Neural progenitor cell (in vitro differentiated cells): Measurements from ENCODE around the gene MMP14. TPM values are rescaled to one million over a fixed set of nuclear protein-coding genes. Genes with fewer than 3 reads are reported as not detected.
"Not testable (repeated sequence)": the region's sequence is repeated elsewhere in the genome, so short reads cannot be mapped to it uniquely, and the experiment has no call there.

Experiments used
- DNase-seq: peaks from one replicate; pipeline ENCODE4 v3.0.0-alpha.2; 2016; ENCODE audit warnings: low spot score
- H2AFZ ChIP-seq: fragments of 200-600 bp; sonication (generic); replicated peaks from 2 replicates; pipeline ENCODE4 v1.6.1; 2016; ENCODE audit warnings: antibody characterized with exemption
- H3F3A ChIP-seq: fragments of 200-600 bp; sonication (generic); 2 replicates; pipeline ENCODE4 v1.6.1; 2016; ENCODE audit warnings: antibody characterized with exemption, low read depth
- H3K27ac ChIP-seq: fragments of 200-600 bp; sonication (generic); 2 replicates; pipeline ENCODE4 v1.5.1; 2016; ENCODE audit warnings: mild to moderate bottlenecking
- H3K27me3 ChIP-seq: fragments of 200-600 bp; sonication (generic); 2 replicates; pipeline ENCODE4 v1.6.1; 2016; ENCODE audit warnings: mild to moderate bottlenecking, moderate library complexity
- H3K36me3 ChIP-seq: fragments of 200-600 bp; sonication (generic); 2 replicates; pipeline ENCODE4 v1.5.1; 2016
- H3K4me1 ChIP-seq: fragments of 200-600 bp; sonication (generic); 2 replicates; pipeline ENCODE4 v1.6.1; 2016; ENCODE audit warnings: mixed run types
- H3K4me2 ChIP-seq: fragments of 200-600 bp; sonication (generic); 2 replicates; pipeline ENCODE4 v1.6.1; 2016
- H3K4me3 ChIP-seq: fragments of 200-600 bp; sonication (generic); 2 replicates; pipeline ENCODE4 v1.5.1; 2016
- H3K79me2 ChIP-seq: fragments of 200-600 bp; sonication (generic); 2 replicates; pipeline ENCODE4 v1.6.1; 2016; ENCODE audit warnings: low read depth
- H3K9ac ChIP-seq: fragments of 200-600 bp; sonication (generic); 2 replicates; pipeline ENCODE4 v1.6.1; 2016
- H3K9me3 ChIP-seq: fragments of 200-600 bp; sonication (generic); 2 replicates; pipeline ENCODE4 v1.5.1; 2016; ENCODE audit warnings: low read depth
- H4K20me1 ChIP-seq: fragments of 200-600 bp; sonication (generic); 2 replicates; pipeline ENCODE4 v1.6.1; 2016; ENCODE audit warnings: low read depth
- H3K27ac Mint-ChIP-seq: 3 replicates; pipeline ENCODE4 v1.8.0; 2021; ENCODE audit warnings: mixed read lengths
- H3K27me3 Mint-ChIP-seq: 2 replicates; pipeline ENCODE4 v1.8.0; 2022; ENCODE audit warnings: low read depth, mild to moderate bottlenecking, inconsistent platforms, moderate library complexity, mixed read lengths; ENCODE audit not compliant: insufficient read depth
- H3K36me3 Mint-ChIP-seq: 3 replicates; pipeline ENCODE4 v1.8.0; 2021; ENCODE audit warnings: mixed read lengths
- H3K4me1 Mint-ChIP-seq: 3 replicates; pipeline ENCODE4 v1.8.0; 2021; ENCODE audit warnings: mixed read lengths
- H3K4me3 Mint-ChIP-seq: 3 replicates; pipeline ENCODE4 v1.8.0; 2021; ENCODE audit warnings: mild to moderate bottlenecking, moderate library complexity, mixed read lengths
- H3K9me3 Mint-ChIP-seq: 3 replicates; pipeline ENCODE4 v1.8.0; 2020; ENCODE audit warnings: mixed read lengths
- EZH2 ChIP-seq: fragments of 200-600 bp; sonication (generic); IDR thresholded peaks from 2 replicates; pipeline ENCODE4 v1.6.1; 2017; ENCODE audit warnings: antibody characterized with exemption, mild to moderate bottlenecking, moderate library complexity
- EZH2phosphoT487 ChIP-seq: fragments of 200-600 bp; sonication (generic); IDR thresholded peaks from 2 replicates; pipeline ENCODE4 v1.6.1; 2017; ENCODE audit warnings: antibody characterized with exemption
- total RNA-seq: library from RNA; depleted of rRNA; stranded (reverse); fragments of >200 nt; gene quantifications from 2 replicates; pipeline ENCODE4 v1.2.3, GENCODE V29; 2015; ENCODE audit warnings: low replicate concordance
- TF ChIP-seq, protein P1 (sequence below): fragments of 200-600 bp; sonication (generic); IDR thresholded peaks from 2 replicates; pipeline ENCODE4 v1.5.1; 2017; ENCODE audit warnings: antibody characterized with exemption, mild to moderate bottlenecking

MMP14 gene
- total RNA-seq, 1 donor from 2014 or later: 15.1 TPM

DNA sequence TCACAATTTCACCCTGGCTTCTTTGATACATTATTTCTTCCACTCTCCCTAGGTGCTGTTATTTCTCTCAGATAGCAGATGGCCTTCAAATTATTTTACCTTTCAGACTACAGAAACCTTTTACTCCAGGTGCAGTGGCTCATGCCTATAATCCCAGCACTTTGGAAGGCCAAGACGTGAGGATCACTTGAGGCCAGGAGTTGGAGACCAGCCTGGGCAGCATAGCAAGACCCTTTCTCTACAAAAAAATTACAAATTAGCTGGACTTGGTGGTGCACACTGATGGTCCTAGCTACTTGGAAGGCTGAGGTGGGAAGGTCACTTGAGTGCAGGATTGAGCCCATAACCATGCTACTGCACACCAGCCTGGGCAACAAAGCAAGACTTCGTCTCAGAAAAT is 44.2 kb upstream of the MMP14 start:
- no peaks in the 10 kb centered on the region for H3K79me2 ChIP-seq
- no peak overlapping the region for H3K4me3 ChIP-seq
- TF ChIP-seq EZH2phosphoT487 (no peak), EZH2 (no peak)
- TF ChIP-seq, protein P1, sequence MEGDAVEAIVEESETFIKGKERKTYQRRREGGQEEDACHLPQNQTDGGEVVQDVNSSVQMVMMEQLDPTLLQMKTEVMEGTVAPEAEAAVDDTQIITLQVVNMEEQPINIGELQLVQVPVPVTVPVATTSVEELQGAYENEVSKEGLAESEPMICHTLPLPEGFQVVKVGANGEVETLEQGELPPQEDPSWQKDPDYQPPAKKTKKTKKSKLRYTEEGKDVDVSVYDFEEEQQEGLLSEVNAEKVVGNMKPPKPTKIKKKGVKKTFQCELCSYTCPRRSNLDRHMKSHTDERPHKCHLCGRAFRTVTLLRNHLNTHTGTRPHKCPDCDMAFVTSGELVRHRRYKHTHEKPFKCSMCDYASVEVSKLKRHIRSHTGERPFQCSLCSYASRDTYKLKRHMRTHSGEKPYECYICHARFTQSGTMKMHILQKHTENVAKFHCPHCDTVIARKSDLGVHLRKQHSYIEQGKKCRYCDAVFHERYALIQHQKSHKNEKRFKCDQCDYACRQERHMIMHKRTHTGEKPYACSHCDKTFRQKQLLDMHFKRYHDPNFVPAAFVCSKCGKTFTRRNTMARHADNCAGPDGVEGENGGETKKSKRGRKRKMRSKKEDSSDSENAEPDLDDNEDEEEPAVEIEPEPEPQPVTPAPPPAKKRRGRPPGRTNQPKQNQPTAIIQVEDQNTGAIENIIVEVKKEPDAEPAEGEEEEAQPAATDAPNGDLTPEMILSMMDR: no peak
- no peaks in the 10 kb centered on the region for H4K20me1 ChIP-seq
- no peak overlapping the region for H3K27ac ChIP-seq
- H3K36me3 ChIP-seq: no peaks in the 10 kb centered on the region
- Mint-ChIP-seq H3K4me3 (no peak overlapping the region), H3K27ac (no peak overlapping the region), H3K36me3 (no peaks in the 10 kb centered on the region), H3K4me1 (peaks cover 1% of the 10 kb centered on the region), H3K9me3 (no peaks in the 10 kb centered on the region), H3K27me3 (peaks cover 6% of the 10 kb centered on the region)
- no peak overlapping the region for H3K9ac ChIP-seq
- no peaks in the 10 kb centered on the region for H3K9me3 ChIP-seq
- H3K4me1 ChIP-seq: no peaks in the 10 kb centered on the region
- no peak overlapping the region for H2AFZ ChIP-seq
- H3K27me3 ChIP-seq: no peaks in the 10 kb centered on the region
- no peaks in the 10 kb centered on the region for H3F3A ChIP-seq
- no peak overlapping the region for H3K4me2 ChIP-seq
- no peak for DNase-seq

DNA sequence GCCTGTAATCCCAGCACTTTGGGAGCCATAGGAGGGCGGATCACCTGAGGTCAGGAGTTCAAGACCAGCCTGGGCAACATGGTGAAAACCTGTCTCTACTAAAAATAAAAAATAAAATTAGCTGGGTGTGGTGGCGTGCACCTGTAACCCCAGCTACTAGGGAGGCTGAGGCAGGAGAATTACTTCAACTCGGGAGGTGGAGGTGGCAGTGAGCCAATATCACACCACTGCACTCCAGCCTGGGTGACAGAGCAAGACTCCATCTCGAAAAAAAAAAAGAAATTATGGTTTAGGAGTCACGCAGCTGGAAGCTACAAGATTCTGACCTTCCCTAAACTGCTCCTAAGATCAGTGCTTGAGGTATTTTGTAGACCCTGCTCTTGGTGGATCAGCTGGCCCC is 42.8 kb upstream of the MMP14 start:
- not testable (repeated sequence) for H3K9me3 ChIP-seq, H3K9me3 Mint-ChIP-seq, H3K4me1 ChIP-seq, H3K36me3 ChIP-seq, H3K4me3 ChIP-seq, H3K27ac Mint-ChIP-seq, H3K79me2 ChIP-seq, H4K20me1 ChIP-seq, H2AFZ ChIP-seq, H3K4me3 Mint-ChIP-seq, H3K27ac ChIP-seq, H3K9ac ChIP-seq, H3K27me3 Mint-ChIP-seq, H3K27me3 ChIP-seq, H3K4me1 Mint-ChIP-seq, DNase-seq, H3K36me3 Mint-ChIP-seq, H3F3A ChIP-seq, H3K4me2 ChIP-seq

DNA sequence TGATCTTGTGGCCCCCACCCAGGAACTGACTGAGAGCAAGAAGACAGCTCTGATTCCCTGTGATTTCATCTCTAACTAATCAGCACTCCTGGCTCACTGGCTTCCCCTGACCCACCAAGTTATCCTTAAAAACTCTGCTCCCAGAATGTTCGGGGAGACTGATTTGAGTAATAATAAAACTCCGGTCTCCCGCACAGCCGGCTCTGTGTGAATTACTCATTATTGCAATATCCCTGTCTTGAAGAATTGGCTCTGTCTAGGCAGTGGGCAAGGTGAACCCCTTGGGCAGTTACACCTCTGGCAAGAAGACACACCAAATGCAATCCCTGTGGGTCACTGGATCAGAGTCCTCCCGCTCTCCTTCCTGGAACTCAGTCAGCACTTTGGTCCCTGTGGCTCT is 42.4 kb upstream of the MMP14 start:
- H4K20me1 ChIP-seq: no peaks in the 10 kb centered on the region
- Mint-ChIP-seq H3K27ac (peak overlapping the region; percentile 69), H3K4me3 (no peak overlapping the region), H3K36me3 (no peaks in the 10 kb centered on the region), H3K27me3 (peaks cover 6% of the 10 kb centered on the region), H3K9me3 (no peaks in the 10 kb centered on the region), H3K4me1 (peaks cover 7% of the 10 kb centered on the region)
- no peaks in the 10 kb centered on the region for H3F3A ChIP-seq
- H3K4me1 ChIP-seq: no peaks in the 10 kb centered on the region
- H3K27me3 ChIP-seq: no peaks in the 10 kb centered on the region
- H3K36me3 ChIP-seq: no peaks in the 10 kb centered on the region
- H3K9ac ChIP-seq: no peak overlapping the region
- H3K9me3 ChIP-seq: no peaks in the 10 kb centered on the region
- H3K79me2 ChIP-seq: no peaks in the 10 kb centered on the region
- no peak for DNase-seq
- no peak overlapping the region for H2AFZ ChIP-seq
- H3K4me3 ChIP-seq: no peak overlapping the region
- no peak overlapping the region for H3K4me2 ChIP-seq
- no peak overlapping the region for H3K27ac ChIP-seq
- TF ChIP-seq EZH2: no peak
- TF ChIP-seq EZH2phosphoT487: no peak
- TF ChIP-seq, protein P1: no peak

DNA sequence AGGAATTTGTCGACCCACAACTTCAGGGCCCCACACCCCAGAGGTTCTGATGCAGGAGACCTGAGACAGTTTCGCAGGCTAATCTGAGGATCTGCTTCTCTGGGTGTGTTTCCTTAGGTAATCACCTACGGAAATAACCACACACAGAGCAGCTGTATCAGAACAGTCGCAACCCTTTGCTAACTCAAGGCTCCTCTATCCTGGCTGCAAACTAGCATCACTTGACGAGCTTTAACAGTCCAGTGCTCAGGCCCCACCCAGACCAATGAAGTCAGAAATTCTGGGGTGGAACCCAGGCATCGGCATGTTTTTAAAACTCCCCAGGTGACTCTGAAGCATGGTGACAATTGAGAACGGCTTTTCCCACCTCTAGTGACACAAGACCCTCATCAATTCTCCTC is 41.8 kb upstream of the MMP14 start:
- Histone ChIP-seq H3K79me2 (no peaks in the 10 kb centered on the region), H3F3A (no peaks in the 10 kb centered on the region), H3K4me3 (no peak overlapping the region), H2AFZ (no peak overlapping the region), H3K9me3 (no peaks in the 10 kb centered on the region), H3K4me1 (no peaks in the 10 kb centered on the region), H3K27ac (no peak overlapping the region), H3K36me3 (no peaks in the 10 kb centered on the region), H3K9ac (no peak overlapping the region), H4K20me1 (no peaks in the 10 kb centered on the region), H3K4me2 (no peak overlapping the region), H3K27me3 (no peaks in the 10 kb centered on the region)
- TF ChIP-seq EZH2 (no peak), EZH2phosphoT487 (no peak)
- TF ChIP-seq, protein P1: no peak
- H3K27ac Mint-ChIP-seq: no peak overlapping the region
- DNase-seq: no peak
- peaks cover 7% of the 10 kb centered on the region for H3K4me1 Mint-ChIP-seq
- no peaks in the 10 kb centered on the region for H3K36me3 Mint-ChIP-seq
- no peaks in the 10 kb centered on the region for H3K9me3 Mint-ChIP-seq
- peaks cover 6% of the 10 kb centered on the region for H3K27me3 Mint-ChIP-seq
- no peak overlapping the region for H3K4me3 Mint-ChIP-seq
